WTC11 (cell line): ENCODE data around the gene CCNF. TPM values are rescaled to one million over a fixed set of nuclear protein-coding genes. Genes with fewer than 3 reads are reported as not detected.

Experiments
- ATAC-seq: fragments of 200-7000 bp; cut with Tn5 transposase; 2 replicates; pipeline ENCODE4 v1.10.0; 2021; ENCODE audit warnings: mild to moderate bottlenecking, moderate library complexity
- CTCF ChIA-PET: fragments of 300-600 bp; sonication (Branson Sonifier 250); formaldehyde crosslinking; loops from one replicate; lab custom pipeline; 2021; ENCODE audit warnings: antibody characterized with exemption; lab: Charles Lee
- POLR2A ChIA-PET: fragments of 350-600 bp; sonication (Branson Sonifier 250); formaldehyde crosslinking; loops from one replicate; lab custom pipeline; 2021; ENCODE audit warnings: antibody characterized with exemption; lab: Charles Lee
- DNase-seq: peaks from one replicate; pipeline ENCODE4 v3.0.0; 2021; ENCODE audit warnings: low spot score
- H3K27ac Mint-ChIP-seq: 2 replicates; pipeline ENCODE4 v1.8.0; 2021; ENCODE audit warnings: mixed read lengths
- H3K27me3 Mint-ChIP-seq: 2 replicates; pipeline ENCODE4 v1.8.0; 2021; ENCODE audit warnings: low read depth, mild to moderate bottlenecking, moderate library complexity, mixed read lengths
- H3K36me3 Mint-ChIP-seq: 2 replicates; pipeline ENCODE4 v1.8.0; 2021; ENCODE audit warnings: mixed read lengths
- H3K4me1 Mint-ChIP-seq: 2 replicates; pipeline ENCODE4 v1.8.0; 2022; ENCODE audit warnings: mixed read lengths
- H3K4me3 Mint-ChIP-seq: 2 replicates; pipeline ENCODE4 v1.8.0; 2021; ENCODE audit warnings: mild to moderate bottlenecking, moderate library complexity, mixed read lengths
- H3K9me3 Mint-ChIP-seq: 2 replicates; pipeline ENCODE4 v1.8.0; 2021; ENCODE audit warnings: mixed read lengths
- CBFB ChIP-seq: sonication (generic); formaldehyde crosslinking; IDR thresholded peaks from 2 replicates; pipeline ENCODE4 v1.8.1; 2022; ENCODE audit warnings: mild to moderate bottlenecking, low read depth, missing genetic modification reagents
- E2F1 ChIP-seq: sonication (generic); formaldehyde crosslinking; IDR thresholded peaks from 2 replicates; pipeline ENCODE4 v1.8.0; 2022; ENCODE audit warnings: mild to moderate bottlenecking, missing genetic modification reagents
- E2F4 ChIP-seq: sonication (generic); formaldehyde crosslinking; IDR thresholded peaks from 2 replicates; pipeline ENCODE4 v1.8.1; 2022; ENCODE audit warnings: low read depth, mild to moderate bottlenecking, moderate library complexity, missing genetic modification reagents, borderline replicate concordance
- EMX1 ChIP-seq: fragments of 250-450 bp; sonication (Bioruptor Pico); IDR thresholded peaks from 2 replicates; pipeline ENCODE4 v1.8.0; 2021; ENCODE audit warnings: mild to moderate bottlenecking
- ETV6 ChIP-seq: sonication (generic); formaldehyde crosslinking; IDR thresholded peaks from 2 replicates; pipeline ENCODE4 v1.8.1; 2022; ENCODE audit warnings: mild to moderate bottlenecking, missing genetic modification reagents
- FOXJ3 ChIP-seq: sonication (generic); formaldehyde crosslinking; IDR thresholded peaks from 2 replicates; pipeline ENCODE4 v1.9.0; 2021; ENCODE audit warnings: missing genetic modification reagents, mild to moderate bottlenecking, borderline replicate concordance
- FOXK1 ChIP-seq: sonication (generic); formaldehyde crosslinking; IDR thresholded peaks from 2 replicates; pipeline ENCODE4 v1.8.0; 2022; ENCODE audit warnings: mild to moderate bottlenecking, moderate library complexity, missing genetic modification reagents
- FOXP4 ChIP-seq: sonication (generic); formaldehyde crosslinking; IDR thresholded peaks from 2 replicates; pipeline ENCODE4 v1.8.0; 2022; ENCODE audit warnings: mild to moderate bottlenecking, missing genetic modification reagents
- GTF2I ChIP-seq: fragments of 250-450 bp; sonication (Bioruptor Pico); conservative IDR thresholded peaks from 2 replicates; pipeline ENCODE4 v1.4.0; 2021; ENCODE audit warnings: mild to moderate bottlenecking
- IRF2 ChIP-seq: sonication (generic); formaldehyde crosslinking; IDR thresholded peaks from 2 replicates; pipeline ENCODE4 v1.8.0; 2022; ENCODE audit warnings: low read depth, missing genetic modification reagents, borderline replicate concordance
- NR3C1 ChIP-seq: sonication (generic); formaldehyde crosslinking; conservative IDR thresholded peaks from 2 replicates; pipeline ENCODE4 v1.8.1; 2023; ENCODE audit warnings: low read depth, mild to moderate bottlenecking, missing genetic modification reagents
- RELA ChIP-seq: sonication (generic); formaldehyde crosslinking; IDR thresholded peaks from 2 replicates; pipeline ENCODE4 v1.8.1; 2022; ENCODE audit warnings: missing genetic modification reagents, mild to moderate bottlenecking, borderline replicate concordance
- SOX15 ChIP-seq: fragments of 250-450 bp; sonication (Bioruptor Pico); IDR thresholded peaks from 2 replicates; pipeline ENCODE4 v1.9.0; 2021; ENCODE audit warnings: mild to moderate bottlenecking
- STAT6 ChIP-seq: sonication (generic); formaldehyde crosslinking; conservative IDR thresholded peaks from 2 replicates; pipeline ENCODE4 v1.8.1; 2023; ENCODE audit warnings: mild to moderate bottlenecking, low read depth, missing genetic modification reagents, moderate library complexity
- ZNF121 ChIP-seq: sonication (generic); formaldehyde crosslinking; IDR thresholded peaks from 2 replicates; pipeline ENCODE4 v1.8.0; 2023; ENCODE audit warnings: missing genetic modification reagents
- ZNF671 ChIP-seq: fragments of 250-450 bp; sonication (Bioruptor Pico); IDR thresholded peaks from 2 replicates; pipeline ENCODE4 v1.8.0; 2021; ENCODE audit warnings: mild to moderate bottlenecking
- total RNA-seq: library from RNA; stranded (reverse); gene quantifications from 3 replicates; pipeline ENCODE4 v1.2.3, GENCODE V29; 2021
- TF ChIP-seq, protein P1 (sequence below): fragments of 250-450 bp; sonication (Bioruptor Pico); IDR thresholded peaks from 2 replicates; pipeline ENCODE4 v1.9.0; 2021; ENCODE audit warnings: moderate library complexity, mild to moderate bottlenecking, inconsistent platforms, borderline replicate concordance
- TF ChIP-seq, protein P2 (sequence below): fragments of 250-450 bp; sonication (Bioruptor Pico); IDR thresholded peaks from 2 replicates; pipeline ENCODE4 v1.9.0; 2021; ENCODE audit warnings: mild to moderate bottlenecking, borderline replicate concordance
- TF ChIP-seq, protein P3 (sequence below): sonication (generic); formaldehyde crosslinking; IDR thresholded peaks from 2 replicates; pipeline ENCODE4 v1.8.1; 2023; ENCODE audit warnings: mild to moderate bottlenecking, moderate library complexity, missing genetic modification reagents

Gene CCNF
- total RNA-seq, 1 experiment from 2014 or later = 65.7 TPM

- Mint-ChIP-seq H3K27ac (no peak overlapping the region), H3K9me3 (no peaks in the 10 kb centered on the region), H3K36me3 (peaks cover 11% of the 10 kb centered on the region), H3K4me3 (no peak overlapping the region), H3K27me3 (peaks cover 11% of the 10 kb centered on the region), H3K4me1 (peaks cover 22% of the 10 kb centered on the region)
- TF ChIP-seq, protein P1, sequence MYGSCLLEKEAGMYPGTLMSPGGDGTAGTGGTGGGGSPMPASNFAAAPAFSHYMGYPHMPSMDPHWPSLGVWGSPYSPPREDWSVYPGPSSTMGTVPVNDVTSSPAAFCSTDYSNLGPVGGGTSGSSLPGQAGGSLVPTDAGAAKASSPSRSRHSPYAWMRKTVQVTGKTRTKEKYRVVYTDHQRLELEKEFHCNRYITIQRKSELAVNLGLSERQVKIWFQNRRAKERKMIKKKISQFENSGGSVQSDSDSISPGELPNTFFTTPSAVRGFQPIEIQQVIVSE = no peak
- TF ChIP-seq RELA (CRISPR knock-in tag) (no peak), E2F1 (CRISPR knock-in tag) (no peak), IRF2 (CRISPR knock-in tag) (no peak), FOXK1 (CRISPR knock-in tag) (no peak), ZNF671 (CRISPR knock-in tag) (no peak), NR3C1 (CRISPR knock-in tag) (no peak), ETV6 (CRISPR knock-in tag) (no peak), FOXP4 (CRISPR knock-in tag) (no peak)
- ATAC-seq (no peak), DNase-seq (no peak)
- POLR2A ChIA-PET = no interaction called here
- CTCF ChIA-PET = interaction anchor here (1.5 kb wide), 1 partner anchor 86 kb away, joined by 4 read pairs; the partner anchor contains the start of gene ABCA3
Observed at GRCh38 chr16:2425825-2426430, 3.3 kb upstream of the CCNF start.

DNA sequence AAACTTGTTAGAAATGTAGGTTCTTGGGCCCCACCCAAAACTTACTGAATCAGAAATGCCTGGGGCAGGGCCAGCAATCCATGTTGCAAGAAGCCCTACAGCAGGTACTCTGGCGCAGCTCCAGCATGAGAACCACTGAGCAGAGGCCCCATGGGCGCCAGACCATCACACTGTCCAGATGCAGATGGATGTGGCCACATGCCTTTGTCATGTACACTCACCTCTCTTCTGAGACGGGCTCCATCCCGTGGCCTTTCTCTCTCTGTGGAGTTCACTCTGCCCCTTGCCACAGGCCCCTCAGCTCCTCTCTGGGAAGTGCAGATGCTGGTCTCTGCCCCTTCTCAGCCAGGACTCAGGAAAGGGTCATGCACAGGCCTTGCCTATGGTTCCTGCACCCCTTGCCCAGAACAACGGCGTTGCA, 2.3 kb upstream of the CCNF start:
- no peak for ATAC-seq
- H3K9me3 Mint-ChIP-seq = no peaks in the 10 kb centered on the region
- H3K27ac Mint-ChIP-seq = no peak overlapping the region
- DNase-seq = no peak
- H3K4me1 Mint-ChIP-seq = peaks cover 23% of the 10 kb centered on the region
- CTCF ChIA-PET = interaction anchor here (0.8 kb wide), 1 partner anchor 232 kb away, joined by 3 read pairs; no protein-coding TSS in a partner anchor
- H3K27me3 Mint-ChIP-seq = peaks cover 11% of the 10 kb centered on the region
- POLR2A ChIA-PET = interaction anchor here (1.1 kb wide), 1 partner anchor 83 kb away, joined by 9 read pairs; no protein-coding TSS in a partner anchor
- H3K4me3 Mint-ChIP-seq = no peak overlapping the region
- H3K36me3 Mint-ChIP-seq = peaks cover 14% of the 10 kb centered on the region
- TF ChIP-seq EMX1 (CRISPR knock-in tag) (no peak), ZNF121 (no peak), SOX15 (CRISPR knock-in tag) (no peak), STAT6 (CRISPR knock-in tag) (no peak), CBFB (no peak), ETV6 (CRISPR knock-in tag) (no peak), E2F4 (CRISPR knock-in tag) (no peak), FOXJ3 (CRISPR knock-in tag) (no peak), GTF2I (CRISPR knock-in tag) (no peak)
- TF ChIP-seq, protein P2, sequence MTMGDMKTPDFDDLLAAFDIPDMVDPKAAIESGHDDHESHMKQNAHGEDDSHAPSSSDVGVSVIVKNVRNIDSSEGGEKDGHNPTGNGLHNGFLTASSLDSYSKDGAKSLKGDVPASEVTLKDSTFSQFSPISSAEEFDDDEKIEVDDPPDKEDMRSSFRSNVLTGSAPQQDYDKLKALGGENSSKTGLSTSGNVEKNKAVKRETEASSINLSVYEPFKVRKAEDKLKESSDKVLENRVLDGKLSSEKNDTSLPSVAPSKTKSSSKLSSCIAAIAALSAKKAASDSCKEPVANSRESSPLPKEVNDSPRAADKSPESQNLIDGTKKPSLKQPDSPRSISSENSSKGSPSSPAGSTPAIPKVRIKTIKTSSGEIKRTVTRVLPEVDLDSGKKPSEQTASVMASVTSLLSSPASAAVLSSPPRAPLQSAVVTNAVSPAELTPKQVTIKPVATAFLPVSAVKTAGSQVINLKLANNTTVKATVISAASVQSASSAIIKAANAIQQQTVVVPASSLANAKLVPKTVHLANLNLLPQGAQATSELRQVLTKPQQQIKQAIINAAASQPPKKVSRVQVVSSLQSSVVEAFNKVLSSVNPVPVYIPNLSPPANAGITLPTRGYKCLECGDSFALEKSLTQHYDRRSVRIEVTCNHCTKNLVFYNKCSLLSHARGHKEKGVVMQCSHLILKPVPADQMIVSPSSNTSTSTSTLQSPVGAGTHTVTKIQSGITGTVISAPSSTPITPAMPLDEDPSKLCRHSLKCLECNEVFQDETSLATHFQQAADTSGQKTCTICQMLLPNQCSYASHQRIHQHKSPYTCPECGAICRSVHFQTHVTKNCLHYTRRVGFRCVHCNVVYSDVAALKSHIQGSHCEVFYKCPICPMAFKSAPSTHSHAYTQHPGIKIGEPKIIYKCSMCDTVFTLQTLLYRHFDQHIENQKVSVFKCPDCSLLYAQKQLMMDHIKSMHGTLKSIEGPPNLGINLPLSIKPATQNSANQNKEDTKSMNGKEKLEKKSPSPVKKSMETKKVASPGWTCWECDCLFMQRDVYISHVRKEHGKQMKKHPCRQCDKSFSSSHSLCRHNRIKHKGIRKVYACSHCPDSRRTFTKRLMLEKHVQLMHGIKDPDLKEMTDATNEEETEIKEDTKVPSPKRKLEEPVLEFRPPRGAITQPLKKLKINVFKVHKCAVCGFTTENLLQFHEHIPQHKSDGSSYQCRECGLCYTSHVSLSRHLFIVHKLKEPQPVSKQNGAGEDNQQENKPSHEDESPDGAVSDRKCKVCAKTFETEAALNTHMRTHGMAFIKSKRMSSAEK (CRISPR knock-in tag) = no peak
- TF ChIP-seq, protein P3, sequence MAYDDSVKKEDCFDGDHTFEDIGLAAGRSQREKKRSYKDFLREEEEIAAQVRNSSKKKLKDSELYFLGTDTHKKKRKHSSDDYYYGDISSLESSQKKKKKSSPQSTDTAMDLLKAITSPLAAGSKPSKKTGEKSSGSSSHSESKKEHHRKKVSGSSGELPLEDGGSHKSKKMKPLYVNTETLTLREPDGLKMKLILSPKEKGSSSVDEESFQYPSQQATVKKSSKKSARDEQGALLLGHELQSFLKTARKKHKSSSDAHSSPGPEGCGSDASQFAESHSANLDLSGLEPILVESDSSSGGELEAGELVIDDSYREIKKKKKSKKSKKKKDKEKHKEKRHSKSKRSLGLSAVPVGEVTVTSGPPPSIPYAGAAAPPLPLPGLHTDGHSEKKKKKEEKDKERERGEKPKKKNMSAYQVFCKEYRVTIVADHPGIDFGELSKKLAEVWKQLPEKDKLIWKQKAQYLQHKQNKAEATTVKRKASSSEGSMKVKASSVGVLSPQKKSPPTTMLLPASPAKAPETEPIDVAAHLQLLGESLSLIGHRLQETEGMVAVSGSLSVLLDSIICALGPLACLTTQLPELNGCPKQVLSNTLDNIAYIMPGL (CRISPR knock-in tag) = no peak
